HG03045 (cell line): ENCODE data around the gene SEZ6L2.

Experiments
- ATAC-seq: cut with Tn5 transposase; IDR thresholded peaks from one replicate; pipeline ENCODE4 v1.9.1; 2021; ENCODE audit warnings: mild to moderate bottlenecking, moderate library complexity; ENCODE audit not compliant: unreplicated experiment

SEZ6L2 gene

GRCh38 chr16:29826342-29826695 is 73.0 kb downstream of the SEZ6L2 start:
- ATAC-seq: no peak

GRCh38 chr16:29825145-29826044 is 74.0 kb downstream of the SEZ6L2 start:
- ATAC-seq: no peak

GRCh38 chr16:29824589-29825144 is 74.7 kb downstream of the SEZ6L2 start:
- ATAC-seq: no peak

GRCh38 chr16:29821643-29822115 is 77.7 kb downstream of the SEZ6L2 start:
- no peak for ATAC-seq
